ENCODE results near the gene LACTB. TPM values are rescaled to one million over a fixed set of nuclear protein-coding genes. Genes with fewer than 3 reads are reported as not detected.

LACTB gene
- total RNA-seq, 1 donor from 2014 or later = 34.7 TPM

GRCh38 chr15:63086947-63087346 lies 34.7 kb upstream of the LACTB start:
- Histone ChIP-seq H3K4me3 (no peak overlapping the region), H3K27me3 (ENCODE audit: low read depth) (no peaks in the 10 kb centered on the region), H3K9me3 (no peaks in the 10 kb centered on the region), H3K36me3 (no peaks in the 10 kb centered on the region), H3K4me1 (peaks cover 10% of the 10 kb centered on the region), H3K27ac (no peak overlapping the region)
- DNase-seq (no peak), ATAC-seq (no peak)
- no peak for TF ChIP-seq CTCF (IDR thresholded peaks at IDR 0.05)
- intact Hi-C loops (cut with DNase I) = no loop called here

GRCh38 chr15:63088533-63089245 lies 33.0 kb upstream of the LACTB start:
- H3K36me3 ChIP-seq = no peaks in the 10 kb centered on the region
- peak overlapping the region; percentile 24 for H3K27ac ChIP-seq
- DNase-seq = no peak
- no peaks in the 10 kb centered on the region for H3K9me3 ChIP-seq
- no peak for ATAC-seq
- no peak overlapping the region for H3K4me3 ChIP-seq
- intact Hi-C loops (cut with DNase I) = no loop called here
- no peaks in the 10 kb centered on the region for H3K27me3 ChIP-seq (ENCODE audit: low read depth)
- H3K4me1 ChIP-seq = peaks cover 13% of the 10 kb centered on the region
- TF ChIP-seq CTCF (IDR thresholded peaks at IDR 0.05) = no peak

GRCh38 chr15:63089260-63090043 lies 32.2 kb upstream of the LACTB start:
- no peak for TF ChIP-seq CTCF (IDR thresholded peaks at IDR 0.05)
- no peaks in the 10 kb centered on the region for H3K36me3 ChIP-seq
- no peaks in the 10 kb centered on the region for H3K27me3 ChIP-seq (ENCODE audit: low read depth)
- peaks cover 18% of the 10 kb centered on the region for H3K4me1 ChIP-seq
- H3K4me3 ChIP-seq = no peak overlapping the region
- ATAC-seq = no peak
- DNase-seq = no peak
- no peaks in the 10 kb centered on the region for H3K9me3 ChIP-seq
- intact Hi-C loops (cut with DNase I) = loop anchor here (10.0 kb wide), 1 partner anchor 245 kb away; no protein-coding TSS in a partner anchor
- peak overlapping the region; percentile 24 for H3K27ac ChIP-seq

GRCh38 chr15:63090472-63090871 lies 31.2 kb upstream of the LACTB start:
- TF ChIP-seq CTCF (IDR thresholded peaks at IDR 0.05) = no peak
- Histone ChIP-seq H3K4me1 (peaks cover 18% of the 10 kb centered on the region), H3K9me3 (no peaks in the 10 kb centered on the region), H3K36me3 (no peaks in the 10 kb centered on the region), H3K4me3 (no peak overlapping the region), H3K27ac (no peak overlapping the region), H3K27me3 (ENCODE audit: low read depth) (no peaks in the 10 kb centered on the region)
- intact Hi-C loops (cut with DNase I) = loop anchor here (10.0 kb wide), 1 partner anchor 246 kb away; no protein-coding TSS in a partner anchor
- DNase-seq (no peak), ATAC-seq (no peak)

- H3K4me1 ChIP-seq = peaks cover 18% of the 10 kb centered on the region
- no peaks in the 10 kb centered on the region for H3K9me3 ChIP-seq
- no peaks in the 10 kb centered on the region for H3K27me3 ChIP-seq (ENCODE audit: low read depth)
- H3K4me3 ChIP-seq = no peak overlapping the region
- ATAC-seq (no peak), DNase-seq (no peak)
- TF ChIP-seq CTCF (IDR thresholded peaks at IDR 0.05) = no peak
- no peak overlapping the region for H3K27ac ChIP-seq
- intact Hi-C loops (cut with DNase I) = loop anchor here (10.0 kb wide), 1 partner anchor 246 kb away; no protein-coding TSS in a partner anchor
- H3K36me3 ChIP-seq = no peaks in the 10 kb centered on the region
Observed at GRCh38 chr15:63090887-63091286, 30.8 kb upstream of the LACTB start.
